Measurements from ENCODE around the gene CUX1. TPM values are rescaled to one million over a fixed set of nuclear protein-coding genes. Genes with fewer than 3 reads are reported as not detected.
"Not testable (repeated sequence)": the region's sequence is repeated elsewhere in the genome, so short reads cannot be mapped to it uniquely, and the experiment has no call there.

Gene CUX1
- total RNA-seq, 1 donor, result 46.2 TPM

- no peak for TF ChIP-seq CTCF (IDR thresholded peaks at IDR 0.05; ENCODE audit: insufficient read depth, low read depth, low read length)
- no peak overlapping the region for H3K4me3 ChIP-seq (ENCODE audit: low read depth, low read length)
- no peak for DNase-seq (ENCODE audit: low read depth)
Observed at GRCh38 chr7:102008535-102009262, 191.3 kb downstream of the CUX1 start.

DNA sequence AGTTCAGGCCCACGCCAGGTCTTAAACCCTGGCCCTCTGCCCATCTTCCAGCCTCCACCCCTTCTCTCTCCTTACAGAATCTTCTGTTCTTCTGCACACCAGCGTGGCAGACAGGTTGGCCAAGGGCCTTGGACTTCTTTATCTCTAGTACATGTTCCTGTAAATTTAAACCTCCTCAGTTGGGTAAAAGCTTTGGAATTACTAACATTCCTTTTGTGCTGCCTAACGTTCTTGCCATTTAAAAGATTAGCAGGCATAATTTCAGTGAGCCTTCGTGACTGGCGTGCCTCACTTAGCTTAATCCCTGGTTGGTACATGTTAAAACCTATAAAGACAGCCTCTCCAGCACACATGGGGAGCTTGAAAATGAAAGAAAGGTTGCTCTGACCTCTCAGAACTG is 192.2 kb downstream of the CUX1 start:
- H3K4me3 ChIP-seq (ENCODE audit: low read depth, low read length), result no peak overlapping the region
- peak; percentile 92 for DNase-seq (ENCODE audit: low read depth)
- TF ChIP-seq CTCF (IDR thresholded peaks at IDR 0.05; ENCODE audit: insufficient read depth, low read depth, low read length), result no peak

- DNase-seq (ENCODE audit: low read depth); H3K4me3 ChIP-seq (ENCODE audit: low read depth, low read length): not testable (repeated sequence)
Observed at GRCh38 chr7:102012112-102012830, 194.8 kb downstream of the CUX1 start.

- peak; percentile 75 for DNase-seq (ENCODE audit: low read depth)
- H3K4me3 ChIP-seq (ENCODE audit: low read depth, low read length), result no peak overlapping the region
- TF ChIP-seq CTCF (IDR thresholded peaks at IDR 0.05; ENCODE audit: insufficient read depth, low read depth, low read length), result no peak
Observed at GRCh38 chr7:102012941-102013461, 195.6 kb downstream of the CUX1 start.

DNA sequence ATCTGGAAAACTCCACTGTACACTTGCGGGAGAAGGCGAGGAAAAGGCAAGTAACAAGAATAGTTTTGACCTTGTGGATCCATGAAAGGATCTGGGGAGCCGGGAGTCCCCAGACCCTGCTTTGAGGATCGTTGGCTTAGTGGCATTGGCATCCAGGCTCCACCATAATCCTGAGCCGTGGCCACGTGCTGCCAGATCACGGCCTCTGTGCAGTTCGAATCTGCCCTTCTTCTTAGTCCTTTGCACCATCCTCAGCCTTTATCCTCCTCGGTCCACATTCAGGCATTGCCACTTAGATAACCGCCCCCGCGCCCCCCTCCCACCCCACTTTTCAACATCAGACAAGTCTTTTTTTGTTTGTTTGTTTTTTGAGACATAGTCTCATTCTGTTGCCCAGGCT is 201.4 kb downstream of the CUX1 start:
- no peak for TF ChIP-seq CTCF (IDR thresholded peaks at IDR 0.05; ENCODE audit: insufficient read depth, low read depth, low read length)
- no peak overlapping the region for H3K4me3 ChIP-seq (ENCODE audit: low read depth, low read length)
- no peak for DNase-seq (ENCODE audit: low read depth)

DNA sequence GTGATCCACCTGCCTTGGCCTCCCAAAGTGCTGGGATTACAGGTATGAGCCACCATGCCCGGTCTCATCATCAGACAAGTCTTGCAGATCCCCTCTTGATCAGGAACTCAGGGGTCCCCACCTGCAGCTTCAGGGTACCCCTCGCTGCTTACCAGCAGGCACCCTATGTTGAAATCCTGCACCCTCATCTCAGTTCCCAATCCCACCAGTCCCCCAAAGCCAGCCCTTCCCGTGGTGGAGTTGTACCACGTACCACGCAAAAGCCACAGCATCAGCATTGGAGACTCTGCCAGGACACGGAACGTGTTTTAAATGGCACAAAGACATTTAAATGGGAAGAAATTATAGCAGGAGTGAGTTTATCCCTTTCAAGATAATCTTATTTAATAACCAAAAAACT is 202.0 kb downstream of the CUX1 start:
- H3K4me3 ChIP-seq (ENCODE audit: low read depth, low read length), result no peak overlapping the region
- TF ChIP-seq CTCF (IDR thresholded peaks at IDR 0.05; ENCODE audit: insufficient read depth, low read depth, low read length), result no peak
- no peak for DNase-seq (ENCODE audit: low read depth)

- no peak for TF ChIP-seq CTCF (IDR thresholded peaks at IDR 0.05; ENCODE audit: insufficient read depth, low read depth, low read length)
- no peak overlapping the region for H3K4me3 ChIP-seq (ENCODE audit: low read depth, low read length)
- DNase-seq (ENCODE audit: low read depth), result no peak
Observed at GRCh38 chr7:102021841-102022618, 204.6 kb downstream of the CUX1 start.

All from fibroblast of villous mesenchyme (primary cell).